ENCODE measurements around the gene EPB42.

- no peak for TF ChIP-seq POLR2A (IDR thresholded peaks at IDR 0.05)
- TF ChIP-seq, protein P1, sequence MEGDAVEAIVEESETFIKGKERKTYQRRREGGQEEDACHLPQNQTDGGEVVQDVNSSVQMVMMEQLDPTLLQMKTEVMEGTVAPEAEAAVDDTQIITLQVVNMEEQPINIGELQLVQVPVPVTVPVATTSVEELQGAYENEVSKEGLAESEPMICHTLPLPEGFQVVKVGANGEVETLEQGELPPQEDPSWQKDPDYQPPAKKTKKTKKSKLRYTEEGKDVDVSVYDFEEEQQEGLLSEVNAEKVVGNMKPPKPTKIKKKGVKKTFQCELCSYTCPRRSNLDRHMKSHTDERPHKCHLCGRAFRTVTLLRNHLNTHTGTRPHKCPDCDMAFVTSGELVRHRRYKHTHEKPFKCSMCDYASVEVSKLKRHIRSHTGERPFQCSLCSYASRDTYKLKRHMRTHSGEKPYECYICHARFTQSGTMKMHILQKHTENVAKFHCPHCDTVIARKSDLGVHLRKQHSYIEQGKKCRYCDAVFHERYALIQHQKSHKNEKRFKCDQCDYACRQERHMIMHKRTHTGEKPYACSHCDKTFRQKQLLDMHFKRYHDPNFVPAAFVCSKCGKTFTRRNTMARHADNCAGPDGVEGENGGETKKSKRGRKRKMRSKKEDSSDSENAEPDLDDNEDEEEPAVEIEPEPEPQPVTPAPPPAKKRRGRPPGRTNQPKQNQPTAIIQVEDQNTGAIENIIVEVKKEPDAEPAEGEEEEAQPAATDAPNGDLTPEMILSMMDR (IDR thresholded peaks at IDR 0.05): no peak
- no peak for TF ChIP-seq EP300 (IDR thresholded peaks at IDR 0.05)
These were observed 5.9 kb upstream of the EPB42 start for GRCh38 chr15:43226436-43227305.

Data from stomach (tissue), 4 donors.